Heart left ventricle (tissue), 16 donors: Measurements from ENCODE around the gene TNFSF15. TPM values are rescaled to one million over a fixed set of nuclear protein-coding genes. Genes with fewer than 3 reads are reported as not detected.
A peak's percentile ranks its signal among the peaks of the same experiment; 100 is the strongest.

Source experiments
- ATAC-seq, 4 donors: fragments of 200-7000 bp; cut with Tn5 transposase; one replicate each; pipeline ENCODE4 v1.9.1; 2020 to 2022; ENCODE audit warnings: moderate library complexity in 4 of 4, mild to moderate bottlenecking in 3 of 4, moderate number of reproducible peaks in 1 of 4
- DNase-seq, 5 donors: peaks; one replicate each; pipeline ENCODE4 v3.0.0-alpha.2; 2020
- H3K27ac ChIP-seq, 12 donors: fragments of 200-600 bp; sonication (generic) in 4 of 12; one replicate each; pipeline versions ENCODE4 v1.5.0 to v1.8.0; 2016 to 2022; ENCODE audit warnings: mild to moderate bottlenecking in 2 of 12
- H3K27me3 ChIP-seq, 9 donors: fragments of 200-600 bp; sonication (generic) in 2 of 9; one replicate each; pipeline versions ENCODE4 v1.5.1 to v1.8.0; 2016 to 2022; ENCODE audit warnings: mild to moderate bottlenecking in 3 of 9
- H3K36me3 ChIP-seq, 9 donors: fragments of 200-600 bp; sonication (generic) in 2 of 9; one replicate each; pipeline versions ENCODE4 v1.5.0 to v1.8.0; 2018 to 2022; ENCODE audit warnings: mild to moderate bottlenecking in 2 of 9
- H3K4me1 ChIP-seq, 12 donors: fragments of 200-600 bp; sonication (generic) in 4 of 12; one replicate each; pipeline versions ENCODE4 v1.5.0 to v1.8.0; 2016 to 2022; ENCODE audit warnings: mild to moderate bottlenecking in 3 of 12
- H3K4me3 ChIP-seq, 12 donors: fragments of 200-600 bp; sonication (generic) in 4 of 12; one replicate each; pipeline versions ENCODE4 v1.5.0 to v1.8.0; 2017 to 2022; ENCODE audit warnings: mild to moderate bottlenecking in 9 of 12, moderate library complexity in 4 of 12
- H3K9me3 ChIP-seq, 12 donors: fragments of 200-600 bp; sonication (generic) in 4 of 12; one replicate each; pipeline versions ENCODE4 v1.5.0 to v1.8.0; 2016 to 2022; ENCODE audit warnings: mild to moderate bottlenecking in 1 of 12
- POLR2A ChIP-seq, 2 donors: fragments of 450-650 bp; IDR thresholded peaks; one replicate each; pipeline ENCODE4 v1.6.1; 2017; ENCODE audit warnings: antibody characterized with exemption in 2 of 2, mild to moderate bottlenecking in 2 of 2, moderate library complexity in 2 of 2
- WGBS, 4 donors: extraction: QIAGEN DNeasy Blood & Tissue Kit in 2 of 4; methylation state at CpG; one replicate each; pipeline versions ENCODE4 v1.1.5 to v1.1.7; 2013 to 2018; 5-methylcytosine and 5-hydroxymethylcytosine counted together
- intact Hi-C, 10 donors: fragments of 100-400 bp; cut with DNase I; formaldehyde crosslinking; loops; one replicate each; pipeline versions ENCODE4 v1.11.1 to v1.14.2; 2022
- long read RNA-seq, 3 donors: library from polyadenylated mRNA; unstranded; transcript quantifications; one replicate each; pipeline ENCODE4 v2.0.0, GENCODE V29; 2020 to 2021
- polyA plus RNA-seq, 2 donors: library from polyadenylated mRNA; stranded (reverse); fragments of 200-250 nt; gene quantifications; one replicate each; pipeline ENCODE4 v1.2.3, GENCODE V29; 2013
- total RNA-seq, 9 donors: library from RNA; depleted of rRNA in 2 of 9; stranded (reverse); fragments of >200 nt in 2 of 9; fragmentation: NEBNext Ultra II Directional in 3 of 9; extraction: Animal tissue kit (Norgen Biotek cat#: 25700) in 3 of 9; gene quantifications; one replicate each; pipeline versions ENCODE4 v1.1.0 to v1.2.4, GENCODE V29; 2016 to 2023
- TF ChIP-seq, protein P1 (sequence below), 12 donors: fragments of 200-600 bp; sonication (generic) in 4 of 12; IDR thresholded peaks; one replicate each; pipeline versions ENCODE4 v1.5.0 to v1.8.0; 2018 to 2022; ENCODE audit warnings: antibody characterized with exemption in 12 of 12, mild to moderate bottlenecking in 5 of 12
- donor health status: ischemic (EF 13 %, LVEDD 7.1; RV severe dilation, severe dysfunction).
- donor health status: healthy with polysubstance abuse.
- donor health status: DM: no; HTN: yes; CAD: no.
- donor health status: DM: no; HTN: no; CAD: no.
- donor health status: ischemic (EF 25% LVEDD 6.9; RV normal size, moderate dysfunction).
- donor health status: ischemic (EF 25% LVEDD 5.7; RV mildly dilated, moderate dysfunction).
- donor health status: healthy.
- donor health status: DM: yes; HTN: yes; CAD: no.
- donor health status: ischemic (EF 35%, LVEDD 5.7; RV mildly dilated, moderate dysfunction).
- donor health status: nonischemic (EF 11% LVEDD 7.7; RV severe dilation, severe dysfunction).
- donor health status: DM: yes; HTN: yes; CAD: no.
- donor health status: PGD.
- donor health status: ischemic (EF 29% LVEDD 5.4; RV normal size, mild dysfunction).
- donor health status: nonischemic (EF 23%, LVEDD 6.1; RV moderate dilation, normal function).

Gene TNFSF15
- total RNA-seq = 1 to 10 TPM in 1 of 9 donors, under 1 TPM in 4, not detected in 4; 0.06 to 1.4 (median 0.26) TPM
- under 1 TPM in 1 of 2 donors, not detected in 1; 0.03 TPM for polyA plus RNA-seq
- long read RNA-seq, donor 1 = 0 reads
- long read RNA-seq, donor 2 = 0 reads
- long read RNA-seq, donor 3 = 0 reads

DNA sequence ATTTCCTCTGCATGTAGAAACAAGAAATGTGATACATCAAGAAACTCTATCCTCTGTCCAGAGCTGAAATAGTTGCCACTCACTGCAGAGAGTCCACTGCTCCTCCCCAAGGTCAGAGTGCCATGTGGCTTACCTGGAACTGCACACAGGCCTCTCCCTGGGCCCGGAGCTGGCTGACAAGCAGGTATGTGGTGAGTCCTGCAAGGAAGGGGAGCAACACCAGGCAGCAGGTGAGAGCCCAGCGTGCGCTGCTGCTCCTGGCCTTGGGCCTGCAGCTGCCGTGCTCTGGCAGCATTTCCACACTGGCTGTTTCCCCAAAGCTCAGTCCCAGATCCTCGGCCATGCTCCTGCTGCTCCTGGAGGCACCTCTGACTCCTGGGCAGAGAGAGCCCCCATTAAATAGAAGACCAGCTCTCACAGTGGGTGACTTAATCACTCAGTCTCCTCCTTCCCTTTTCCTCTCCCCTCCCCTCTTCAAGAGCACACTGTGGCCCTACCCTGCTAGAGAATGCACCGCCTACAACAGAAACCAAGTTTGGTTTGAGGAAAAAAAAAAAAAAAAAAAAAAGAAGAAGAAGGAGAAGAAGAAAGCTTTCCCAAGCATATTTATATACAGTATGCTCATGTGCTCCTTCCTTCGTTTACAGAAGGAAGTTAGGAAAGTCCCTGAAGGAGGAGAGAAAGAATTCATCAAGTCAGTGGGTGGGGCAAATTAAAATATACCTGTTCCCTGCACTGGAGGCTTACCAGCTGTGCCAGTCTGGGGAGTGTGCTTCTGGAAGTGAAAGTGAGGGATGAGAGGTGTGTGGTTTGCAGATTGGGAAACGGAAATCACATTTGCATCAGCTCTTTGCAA is at the start of gene TNFSF15:
Gene TNFSF15, minus strand, starts transcription at position 370 of the 856 bp plus-strand sequence. Its CDS starts 27 bp downstream, at position 343.
- DNase-seq = peak in 1 of 5 donors; percentile 55
- no peaks in the 10 kb centered on the region for H3K36me3 ChIP-seq
- H3K27me3 ChIP-seq = no peaks in the 10 kb centered on the region
- peak within 1 kb of the TSS in 5 of 12 donors; percentile 14 to 53 (median 24) for H3K4me3 ChIP-seq
- ATAC-seq = peak in 3 of 4 donors; percentile 59 to 73 (median 69)
- 39 to 52% (median 44%) methylated on average over 6 to 8 of the region's 8 CpGs for WGBS, 4 donors
- H3K27ac ChIP-seq = peak within 1 kb of the TSS in 2 of 12 donors; percentile 19 to 73
- H3K9me3 ChIP-seq = no peaks in the 10 kb centered on the region
- intact Hi-C loops = no loop called here
- TF ChIP-seq, protein P1, sequence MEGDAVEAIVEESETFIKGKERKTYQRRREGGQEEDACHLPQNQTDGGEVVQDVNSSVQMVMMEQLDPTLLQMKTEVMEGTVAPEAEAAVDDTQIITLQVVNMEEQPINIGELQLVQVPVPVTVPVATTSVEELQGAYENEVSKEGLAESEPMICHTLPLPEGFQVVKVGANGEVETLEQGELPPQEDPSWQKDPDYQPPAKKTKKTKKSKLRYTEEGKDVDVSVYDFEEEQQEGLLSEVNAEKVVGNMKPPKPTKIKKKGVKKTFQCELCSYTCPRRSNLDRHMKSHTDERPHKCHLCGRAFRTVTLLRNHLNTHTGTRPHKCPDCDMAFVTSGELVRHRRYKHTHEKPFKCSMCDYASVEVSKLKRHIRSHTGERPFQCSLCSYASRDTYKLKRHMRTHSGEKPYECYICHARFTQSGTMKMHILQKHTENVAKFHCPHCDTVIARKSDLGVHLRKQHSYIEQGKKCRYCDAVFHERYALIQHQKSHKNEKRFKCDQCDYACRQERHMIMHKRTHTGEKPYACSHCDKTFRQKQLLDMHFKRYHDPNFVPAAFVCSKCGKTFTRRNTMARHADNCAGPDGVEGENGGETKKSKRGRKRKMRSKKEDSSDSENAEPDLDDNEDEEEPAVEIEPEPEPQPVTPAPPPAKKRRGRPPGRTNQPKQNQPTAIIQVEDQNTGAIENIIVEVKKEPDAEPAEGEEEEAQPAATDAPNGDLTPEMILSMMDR (IDR thresholded peaks at IDR 0.05) = no peak
- peaks cover 0 to 35% (median 0%) of the 10 kb centered on the region in 12 donors for H3K4me1 ChIP-seq

DNA sequence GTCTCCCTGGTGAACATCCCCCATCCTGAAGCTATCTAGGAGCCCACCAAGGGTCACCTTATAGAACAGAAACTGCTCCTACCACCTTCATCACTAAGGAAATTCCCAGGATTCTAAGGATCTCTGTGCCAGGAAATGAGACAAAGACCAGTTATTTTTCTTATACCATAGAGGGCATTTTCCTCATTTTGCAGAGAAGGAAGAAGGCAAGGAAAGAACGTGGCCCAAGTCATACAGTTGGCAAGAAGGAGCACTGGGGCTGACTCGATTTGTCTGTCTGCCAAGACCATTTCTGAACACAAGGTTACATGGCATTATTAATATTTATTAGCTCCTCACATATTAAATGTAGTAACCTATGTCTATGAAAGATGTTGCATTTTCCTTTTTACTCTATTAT is 49.6 kb upstream of the TNFSF15 start:
- no peak for TF ChIP-seq POLR2A (IDR thresholded peaks at IDR 0.05)
- TF ChIP-seq, protein P1 (IDR thresholded peaks at IDR 0.05) = no peak
- ATAC-seq (no peak), DNase-seq (no peak)
- Histone ChIP-seq H3K4me1 (peaks cover 0 to 26% (median 0%) of the 10 kb centered on the region in 12 donors), H3K4me3 (no peak overlapping the region), H3K27ac (no peak overlapping the region), H3K27me3 (no peaks in the 10 kb centered on the region), H3K36me3 (no peaks in the 10 kb centered on the region), H3K9me3 (no peaks in the 10 kb centered on the region)
- intact Hi-C loops = no loop called here
- WGBS, 4 donors = 49 to 76% (median 50%) methylated on average over 2 of the region's 2 CpGs

DNA sequence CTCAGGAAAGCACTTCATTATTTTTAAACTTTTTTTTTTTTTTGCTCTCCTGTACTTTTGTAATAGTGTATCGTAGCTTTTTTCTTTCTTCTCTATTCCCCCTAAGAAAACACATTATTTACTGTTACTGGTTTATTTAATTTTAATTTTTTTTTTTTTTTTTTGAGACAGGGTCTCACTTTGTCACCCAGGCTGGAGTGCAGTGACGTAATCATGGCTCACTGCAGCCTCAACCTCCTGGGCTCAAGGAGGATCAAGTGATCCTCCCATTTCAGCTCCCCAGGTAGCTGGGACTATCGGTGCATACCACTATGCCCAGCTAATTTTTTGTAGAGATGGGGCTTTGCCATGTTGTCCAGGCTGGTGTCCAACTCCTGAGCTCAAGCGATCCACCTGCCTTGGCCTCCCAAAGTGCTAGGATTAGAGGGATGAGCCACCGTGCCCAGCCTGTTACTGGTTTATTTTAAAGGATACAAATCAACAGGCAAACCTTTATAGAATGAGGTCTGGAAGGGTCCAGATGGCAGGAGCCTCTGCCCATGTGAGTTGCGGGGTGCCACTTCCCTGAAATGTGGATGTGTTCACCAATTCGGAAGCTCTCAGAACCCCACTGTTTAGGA is 49.0 kb upstream of the TNFSF15 start:
- no peaks in the 10 kb centered on the region for H3K9me3 ChIP-seq
- 90 to 92% (median 91%) methylated on average over 7 of the region's 7 CpGs for WGBS, 4 donors
- no peak for TF ChIP-seq POLR2A (IDR thresholded peaks at IDR 0.05)
- TF ChIP-seq, protein P1 (IDR thresholded peaks at IDR 0.05) = no peak
- no peak overlapping the region for H3K4me3 ChIP-seq
- H3K27me3 ChIP-seq = no peaks in the 10 kb centered on the region
- no peak for ATAC-seq
- H3K36me3 ChIP-seq = no peaks in the 10 kb centered on the region
- H3K27ac ChIP-seq = no peak overlapping the region
- H3K4me1 ChIP-seq = peaks cover 0 to 26% (median 0%) of the 10 kb centered on the region in 12 donors
- intact Hi-C loops = no loop called here
- no peak for DNase-seq
